Dedifferentiated amniotic fluid mesenchymal stem cell (primary cell): ENCODE results near the gene PLCL2.
"Not testable (repeated sequence)": the region's sequence is repeated elsewhere in the genome, so short reads cannot be mapped to it uniquely, and the experiment has no call there.

ENCODE experiments used
- DNase-seq: peaks from one replicate; pipeline ENCODE4 v3.0.0-alpha.2; 2016; ENCODE audit errors: extremely low spot score

PLCL2 gene

DNA sequence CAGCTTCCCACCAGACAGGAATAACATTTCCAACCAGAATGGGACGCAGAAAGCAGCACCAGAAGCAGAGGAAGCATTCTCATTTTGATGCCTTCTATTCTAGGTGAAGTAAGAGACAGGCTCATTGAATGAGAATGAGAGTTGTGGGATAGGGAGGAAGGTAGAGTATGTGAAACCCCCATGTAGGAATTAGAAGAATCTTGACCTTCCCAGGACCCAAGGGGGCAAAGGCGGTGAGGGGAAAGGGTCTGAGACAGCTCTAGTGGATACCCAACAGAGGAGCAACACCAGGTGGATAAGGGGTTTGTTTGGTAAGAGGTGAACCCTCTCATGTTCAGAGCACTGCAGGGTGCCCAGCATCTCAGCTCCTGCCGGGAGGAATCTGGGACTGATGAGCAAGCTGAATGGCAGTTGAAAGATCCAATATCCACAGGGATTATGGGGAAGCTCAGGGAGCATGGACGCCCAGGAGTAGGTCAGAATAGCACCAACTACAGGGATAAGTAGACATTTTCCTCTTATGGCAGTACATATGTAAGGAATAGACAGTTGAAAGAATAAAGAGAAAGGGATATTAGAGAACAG, 77.0 kb downstream of the PLCL2 start:
- DNase-seq: no peak

DNA sequence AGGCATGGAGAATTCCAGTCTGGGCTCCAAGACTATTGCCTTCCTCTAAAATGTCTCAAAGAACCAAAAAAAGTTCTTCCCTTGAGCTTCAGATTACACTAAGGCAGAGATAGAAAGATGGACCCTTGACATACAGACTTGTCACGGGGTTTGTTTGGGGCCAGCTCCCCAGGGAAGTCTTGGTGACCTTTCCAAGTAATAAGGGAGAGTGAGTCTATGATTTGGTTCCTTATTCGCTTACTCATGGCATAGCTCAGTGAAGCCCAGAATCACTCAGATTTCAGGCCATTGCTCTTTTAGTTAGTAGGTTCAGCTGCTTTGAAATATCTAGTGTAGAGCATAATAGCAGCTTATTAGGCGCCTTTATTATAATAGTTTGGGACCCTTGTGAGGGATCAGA, 90.3 kb downstream of the PLCL2 start:
- no peak for DNase-seq

DNA sequence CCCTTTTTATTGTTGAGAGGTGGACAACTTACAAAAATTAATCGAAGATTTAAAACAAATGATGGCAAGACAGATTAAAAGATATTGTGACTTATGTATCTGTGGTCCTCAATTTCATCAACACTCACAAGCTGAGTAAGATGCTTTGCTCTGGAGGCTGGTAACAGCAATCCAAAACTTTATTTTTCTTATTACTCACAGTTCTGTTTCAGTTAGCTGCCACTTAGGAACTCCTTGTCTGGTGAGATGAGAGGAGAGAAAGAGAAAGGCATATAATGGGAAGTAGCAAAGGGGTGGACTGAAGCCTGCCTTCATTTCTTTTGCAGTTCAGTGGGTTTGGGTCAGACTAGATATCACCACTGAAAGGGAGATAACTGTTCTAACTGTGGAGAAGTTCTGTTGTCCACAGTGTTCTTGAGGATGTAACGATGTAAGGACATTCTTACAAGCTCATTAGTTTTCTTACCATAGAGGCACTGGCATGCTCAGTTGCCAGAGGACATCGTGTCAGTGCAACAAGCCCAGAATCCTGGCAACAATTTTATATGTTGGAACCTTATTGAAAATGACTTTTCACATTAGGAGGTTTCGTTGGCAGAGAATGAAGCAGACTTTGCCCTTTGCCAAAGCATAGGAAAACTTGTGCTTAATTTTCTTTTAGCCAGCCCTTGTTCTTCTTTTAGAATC, 93.6 kb downstream of the PLCL2 start:
- no peak for DNase-seq

DNA sequence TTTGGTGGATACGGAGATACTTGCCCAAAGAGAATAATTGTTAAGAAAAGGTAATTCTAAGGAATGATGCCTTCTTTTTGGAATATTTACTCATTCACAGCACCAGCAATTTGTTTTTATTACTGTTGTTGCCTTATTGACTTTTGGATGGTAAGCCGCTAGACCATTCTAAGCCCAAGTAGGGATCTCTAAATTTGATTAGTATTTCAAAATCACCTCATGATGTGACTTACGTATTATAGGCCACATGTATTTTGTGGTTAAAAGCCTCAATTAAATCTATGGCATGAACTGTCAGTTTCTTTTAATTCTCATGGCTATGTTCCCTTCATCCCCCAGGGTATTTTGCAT, 94.1 kb downstream of the PLCL2 start:
- DNase-seq: no peak

DNA sequence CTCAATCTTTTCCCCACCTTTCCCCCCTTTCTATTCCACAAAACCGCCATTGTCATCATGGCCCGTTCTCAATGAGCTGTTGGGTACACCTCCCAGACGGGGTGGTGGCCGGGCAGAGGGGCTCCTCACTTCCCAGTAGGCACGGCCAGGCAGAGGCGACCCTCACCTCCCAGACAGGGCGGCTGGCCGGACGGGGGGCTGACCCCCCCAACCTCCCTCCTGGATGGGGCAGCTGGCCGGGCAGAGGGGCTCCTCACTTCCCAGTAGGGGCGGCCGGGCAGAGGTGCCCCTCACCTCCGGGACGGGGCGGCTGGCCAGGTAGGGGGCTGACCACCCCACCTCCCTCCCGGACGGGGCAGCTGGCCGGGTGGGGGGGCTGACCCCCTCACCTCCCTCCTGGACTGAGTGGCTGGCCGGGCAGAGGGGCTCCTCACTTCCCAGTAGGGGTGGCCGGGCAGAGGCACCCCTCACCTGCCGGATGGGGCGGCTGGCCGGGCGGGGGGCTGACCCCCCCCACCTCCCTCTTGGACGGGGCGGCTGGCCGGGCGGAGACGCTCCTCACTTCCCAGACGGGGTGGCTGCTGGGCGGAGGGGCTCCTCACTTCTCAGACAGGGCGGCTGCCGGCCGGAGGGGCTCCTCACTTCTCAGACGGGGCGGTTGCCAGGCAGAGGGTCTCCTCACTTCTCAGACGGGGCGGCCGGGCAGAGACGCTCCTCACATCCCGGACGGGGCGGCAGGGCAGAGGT, 95.2 kb downstream of the PLCL2 start:
- DNase-seq: not testable (repeated sequence)

DNA sequence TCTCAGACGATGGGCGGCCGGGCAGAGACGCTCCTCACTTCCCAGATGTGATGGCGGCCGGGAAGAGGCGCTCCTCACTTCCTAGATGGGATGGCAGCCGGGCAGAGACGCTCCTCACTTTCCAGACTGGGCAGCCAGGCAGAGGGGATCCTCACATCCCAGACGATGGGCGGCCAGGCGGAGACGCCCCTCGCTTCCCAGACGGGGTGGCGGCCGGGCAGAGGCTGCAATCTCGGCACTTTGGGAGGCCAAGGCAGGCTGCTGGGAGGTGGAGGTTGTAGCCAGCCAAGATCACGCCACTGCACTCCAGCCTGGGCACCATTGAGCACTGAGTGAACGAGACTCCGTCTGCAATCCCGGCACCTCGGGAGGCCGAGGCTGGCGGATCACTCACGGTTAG, 95.8 kb downstream of the PLCL2 start:
- DNase-seq: not testable (repeated sequence)

DNA sequence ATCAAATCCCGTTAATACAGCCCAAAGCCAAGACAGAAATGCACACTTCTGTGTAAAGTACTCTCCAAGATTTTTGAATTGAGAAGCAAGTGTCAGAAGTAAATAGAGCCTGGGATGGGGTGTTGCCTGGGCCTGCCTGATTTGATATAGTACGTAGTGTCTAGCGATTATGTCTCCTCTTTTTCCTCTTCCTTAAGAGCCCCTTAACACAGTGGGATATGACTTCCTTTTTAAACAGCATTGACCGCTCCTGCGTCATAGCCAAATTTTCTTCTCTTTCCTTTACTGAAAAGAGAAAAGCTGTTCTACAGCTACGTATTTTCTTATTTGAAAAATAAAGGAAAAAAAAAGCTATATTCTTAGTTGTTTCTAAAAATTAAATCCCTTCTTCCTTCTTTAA, 97.7 kb downstream of the PLCL2 start:
- DNase-seq: no peak

DNA sequence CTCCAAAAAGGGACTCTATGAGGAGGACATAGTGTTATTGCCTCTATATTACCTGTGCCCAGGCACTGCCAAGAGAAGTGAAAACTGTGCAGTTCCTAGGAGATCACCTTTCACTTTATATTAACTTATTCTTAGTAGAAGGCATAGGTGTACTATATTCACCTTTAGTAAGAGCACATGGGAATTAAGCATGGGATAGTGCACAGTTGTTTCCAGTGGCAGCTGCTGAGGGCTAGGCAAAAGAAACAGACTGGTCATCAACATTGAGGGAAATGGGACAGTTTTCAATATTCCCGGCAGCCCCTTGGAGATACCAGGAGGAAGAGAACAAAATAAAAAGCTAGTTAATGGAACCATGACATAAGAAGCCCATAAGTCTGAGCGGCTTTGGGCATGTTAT, 100.9 kb downstream of the PLCL2 start:
- no peak for DNase-seq

DNA sequence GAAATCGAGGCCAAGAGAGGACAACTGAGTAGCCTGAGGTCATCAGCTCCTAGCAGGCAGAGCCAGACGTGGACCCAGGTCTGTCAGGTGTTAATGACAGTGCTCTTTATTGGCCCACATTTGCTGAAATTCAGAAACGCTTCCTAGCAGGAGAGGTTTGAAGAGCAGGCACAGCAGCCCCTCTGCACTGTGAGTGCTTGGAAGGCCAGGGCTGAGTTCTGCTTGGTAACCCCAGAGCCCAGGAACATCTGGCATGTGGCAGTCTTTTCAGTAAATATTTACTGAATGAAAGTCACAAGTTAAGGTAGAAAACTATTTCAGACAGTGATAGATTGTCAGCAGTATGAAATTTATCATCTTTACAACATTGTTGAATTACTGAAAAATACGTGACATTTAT, 102.4 kb downstream of the PLCL2 start:
- no peak for DNase-seq

DNA sequence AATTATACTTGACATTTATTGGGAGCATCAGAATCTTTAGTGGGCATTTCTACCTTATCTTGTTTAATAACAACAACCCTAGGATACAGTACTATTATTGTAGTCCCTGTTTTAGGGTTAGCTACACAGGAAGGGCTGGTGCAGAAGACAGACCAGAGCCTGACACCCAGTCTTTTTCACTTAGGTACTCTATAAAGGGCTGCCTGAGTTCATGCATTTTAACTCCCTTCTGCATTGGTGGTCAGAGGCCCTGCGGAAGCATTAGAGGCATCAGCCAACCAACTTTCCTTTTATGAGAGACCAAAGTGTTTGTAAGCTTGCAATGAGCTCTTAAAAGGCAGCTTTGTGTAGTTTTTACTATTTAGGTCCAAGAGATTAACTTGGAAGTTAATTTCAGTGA, 105.4 kb downstream of the PLCL2 start:
- DNase-seq: no peak

DNA sequence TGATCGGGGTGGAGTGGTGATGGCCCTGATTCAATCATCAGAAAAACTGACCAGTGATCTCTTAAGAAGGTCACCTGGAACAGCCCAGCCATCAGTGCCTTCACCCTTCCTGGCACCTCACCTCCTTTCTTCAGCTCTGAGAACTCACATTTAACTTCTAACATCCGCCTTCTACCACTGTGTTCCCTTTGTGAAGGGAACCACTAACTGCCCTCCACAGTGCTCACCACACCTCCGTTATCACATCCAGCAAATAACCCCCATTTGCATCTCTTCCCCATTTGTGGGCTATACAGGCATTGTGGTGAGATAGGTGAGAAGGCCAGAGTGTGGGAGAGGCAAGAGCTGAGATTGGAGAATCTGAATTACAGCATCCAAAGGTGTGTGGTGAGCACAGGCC, 107.4 kb downstream of the PLCL2 start:
- DNase-seq: no peak

DNA sequence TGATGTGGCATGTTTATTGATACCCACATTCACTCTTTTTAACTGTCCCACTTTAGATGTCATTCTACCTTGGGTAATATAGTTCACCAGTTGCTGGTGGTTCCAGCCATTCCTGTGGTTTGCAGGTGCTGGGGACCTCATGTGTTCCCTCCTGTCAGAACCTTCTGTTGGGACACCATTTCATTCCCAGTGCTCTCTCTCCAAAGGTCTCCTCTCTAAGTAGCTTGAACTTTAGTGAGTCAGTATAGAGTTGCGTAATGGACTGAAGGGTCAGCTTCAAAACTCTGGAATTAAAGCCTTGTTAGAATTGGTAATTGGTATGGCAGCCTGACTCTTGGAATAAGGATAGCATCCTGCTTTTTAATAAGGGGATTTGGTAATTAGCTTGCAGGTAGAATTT, 108.5 kb downstream of the PLCL2 start:
- no peak for DNase-seq

DNA sequence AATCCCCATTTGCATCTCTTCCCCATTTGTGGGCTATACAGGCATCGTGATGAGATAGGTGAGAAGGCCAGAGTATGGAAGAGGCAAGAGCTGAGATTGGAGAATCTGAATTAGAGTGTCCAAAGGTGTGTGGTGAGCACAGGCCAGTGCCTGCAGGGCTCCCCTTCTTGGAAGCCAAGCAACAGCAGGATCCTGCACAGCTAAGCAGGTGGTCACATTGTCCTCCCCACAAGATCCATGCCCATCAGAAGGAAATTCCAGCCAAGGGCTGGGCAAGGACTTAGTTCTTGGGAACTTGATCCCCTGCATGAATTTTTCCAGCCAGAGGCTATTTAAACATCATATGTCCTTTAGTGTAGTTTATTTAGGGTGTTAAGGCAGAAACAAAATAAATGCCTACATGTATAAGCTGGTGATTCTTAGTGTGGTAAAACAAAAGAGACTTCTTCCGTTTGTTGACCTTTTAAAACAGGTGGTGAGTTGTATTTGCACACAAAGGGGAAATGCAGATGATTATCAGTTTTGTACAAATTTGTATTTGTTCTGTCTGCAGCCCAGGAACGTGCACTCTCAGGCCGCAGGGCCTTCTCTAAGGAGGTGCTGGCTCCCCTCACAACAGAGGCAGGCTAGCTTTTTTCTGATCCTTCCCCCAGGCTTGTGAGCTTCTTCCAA, 110.2 kb downstream of the PLCL2 start:
- DNase-seq: no peak

DNA sequence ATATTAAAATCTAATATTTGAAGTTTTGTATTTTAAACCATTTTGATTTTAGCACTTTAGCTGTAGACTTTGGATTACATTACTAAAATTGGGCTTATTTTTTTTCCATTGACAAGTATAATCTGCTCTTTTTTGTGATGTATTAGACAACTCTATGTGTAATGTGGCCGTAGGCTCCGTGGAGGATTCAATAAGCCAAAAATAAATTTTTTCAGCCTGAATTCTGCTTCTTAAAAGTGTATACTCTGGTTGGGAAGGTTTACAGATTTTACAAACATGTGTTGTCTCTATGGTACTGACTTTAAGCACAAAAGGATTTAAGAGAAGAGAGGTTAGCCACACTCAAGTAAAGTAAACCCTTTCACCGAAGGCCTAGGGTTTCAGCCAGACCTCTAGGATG, 110.8 kb downstream of the PLCL2 start:
- DNase-seq: no peak

DNA sequence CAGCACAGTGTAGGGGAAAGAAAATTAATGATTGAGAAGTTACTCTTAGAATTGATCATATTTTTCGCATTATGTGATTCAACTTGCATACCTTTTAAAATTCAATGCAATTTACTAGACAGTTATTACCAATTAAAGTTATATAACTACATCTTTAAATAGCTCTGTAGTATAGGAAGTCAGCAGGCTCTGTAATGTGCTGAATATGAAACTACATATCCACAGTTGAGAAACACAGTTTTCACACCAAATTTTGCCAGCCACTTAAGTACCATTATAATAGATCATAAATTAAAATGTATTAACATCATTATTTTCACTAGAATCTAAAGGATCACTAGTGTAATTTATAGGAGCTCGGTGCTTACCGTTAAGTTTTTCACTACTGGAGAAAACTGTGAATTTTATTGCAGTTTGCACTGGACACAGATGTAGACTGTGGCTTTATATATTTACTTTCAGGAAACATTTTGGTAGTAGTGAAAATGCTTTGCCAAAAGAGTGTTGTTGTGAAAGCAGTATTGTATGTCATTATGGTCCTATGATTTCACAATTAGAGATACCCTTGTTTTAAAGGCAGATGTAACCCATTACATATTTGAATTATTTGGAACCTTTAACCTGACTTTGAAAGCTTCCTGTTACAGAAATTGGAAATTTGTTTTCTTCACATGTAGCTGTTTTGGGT, 113.6 kb downstream of the PLCL2 start:
- DNase-seq: no peak

DNA sequence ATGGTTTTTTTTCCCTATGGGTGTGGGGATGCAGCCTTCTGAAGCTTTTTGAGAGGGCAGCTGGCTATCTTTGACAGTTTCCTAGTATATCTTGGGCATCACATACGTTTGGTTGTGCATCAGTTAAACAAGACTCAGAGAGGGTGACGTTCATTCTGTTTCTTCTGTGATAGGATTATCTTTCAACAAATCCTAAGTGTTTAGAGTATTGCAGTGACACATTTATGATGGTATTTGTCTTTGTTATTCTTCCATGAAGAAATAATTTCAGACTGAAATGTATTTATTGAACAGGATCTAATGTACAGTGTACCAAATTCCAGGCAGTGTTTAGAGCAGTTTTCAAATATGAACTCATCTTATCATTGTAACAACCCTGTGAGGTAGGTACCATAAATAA, 114.4 kb downstream of the PLCL2 start:
- DNase-seq: no peak

DNA sequence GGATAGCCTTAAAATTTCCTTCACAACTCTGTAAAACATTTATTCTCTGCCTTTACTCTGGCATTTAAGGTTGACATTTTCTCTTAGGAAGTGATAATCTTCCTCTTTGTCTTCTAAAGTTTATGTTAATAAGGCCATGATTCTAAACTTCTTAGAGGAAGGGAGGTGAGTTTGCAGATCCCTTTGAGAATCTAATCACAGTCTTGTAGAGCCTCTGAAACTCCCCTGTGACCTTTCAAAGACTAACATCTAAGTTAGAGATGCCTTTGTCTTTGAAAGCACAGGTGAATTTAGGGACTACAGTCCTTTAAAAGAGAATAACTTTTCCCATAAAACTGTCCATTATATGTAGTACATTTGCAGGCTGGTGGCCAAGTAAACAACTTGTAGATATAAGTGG, 115.1 kb downstream of the PLCL2 start:
- DNase-seq: no peak

DNA sequence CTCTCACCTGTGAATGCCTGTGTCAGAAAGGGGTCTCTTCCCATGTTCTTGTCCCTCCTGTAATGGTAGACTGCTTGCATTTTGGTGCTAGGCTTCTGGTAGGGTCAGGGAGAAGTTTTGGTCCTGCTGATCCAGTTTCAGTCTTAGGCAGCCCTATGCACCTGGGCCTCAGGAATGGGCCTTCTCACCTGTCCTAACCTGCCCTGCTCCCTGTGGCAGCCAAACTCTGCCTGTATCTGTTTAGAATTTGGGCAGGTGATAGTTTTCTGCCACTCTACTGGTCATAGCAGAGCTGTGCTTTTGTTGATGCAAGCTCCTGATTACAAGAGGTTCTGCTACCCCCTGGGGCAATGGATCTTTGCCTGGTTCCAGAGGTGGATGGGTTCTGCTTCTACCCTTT, 118.7 kb downstream of the PLCL2 start:
- no peak for DNase-seq

DNA sequence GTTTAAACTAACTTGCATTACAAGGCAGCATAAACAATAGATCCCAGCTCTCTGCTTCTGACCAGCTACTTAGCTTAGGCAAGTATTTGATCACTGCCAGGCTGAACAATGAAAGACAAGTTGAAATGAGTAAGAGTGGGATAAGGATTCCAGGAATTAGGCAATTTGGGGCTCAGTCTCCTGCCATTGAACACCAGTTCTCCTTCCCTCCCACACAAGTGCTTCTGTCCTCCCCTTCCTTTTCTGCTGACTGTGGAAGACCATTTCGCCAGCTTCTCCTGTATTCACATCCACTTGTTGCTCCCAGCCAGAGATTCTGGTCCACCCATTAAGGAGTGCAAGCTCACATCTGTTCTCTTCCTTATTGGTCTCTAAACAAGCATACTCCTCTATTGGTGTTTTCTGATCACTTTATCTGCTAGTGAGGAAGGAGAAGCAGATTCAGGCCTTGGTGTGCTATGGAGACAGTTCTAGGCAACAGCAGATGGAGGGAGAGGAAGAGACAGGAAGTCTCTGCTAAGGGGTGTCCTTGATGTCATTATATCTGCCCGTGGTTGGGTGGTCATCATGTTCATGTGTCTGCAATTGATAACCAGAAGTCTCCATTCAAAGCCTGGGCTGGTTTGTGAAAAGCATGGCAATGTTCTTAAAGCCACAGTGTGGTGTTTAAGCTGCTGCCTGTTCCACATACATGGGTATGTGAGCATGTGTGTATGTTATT, 121.5 kb downstream of the PLCL2 start:
- no peak for DNase-seq

DNA sequence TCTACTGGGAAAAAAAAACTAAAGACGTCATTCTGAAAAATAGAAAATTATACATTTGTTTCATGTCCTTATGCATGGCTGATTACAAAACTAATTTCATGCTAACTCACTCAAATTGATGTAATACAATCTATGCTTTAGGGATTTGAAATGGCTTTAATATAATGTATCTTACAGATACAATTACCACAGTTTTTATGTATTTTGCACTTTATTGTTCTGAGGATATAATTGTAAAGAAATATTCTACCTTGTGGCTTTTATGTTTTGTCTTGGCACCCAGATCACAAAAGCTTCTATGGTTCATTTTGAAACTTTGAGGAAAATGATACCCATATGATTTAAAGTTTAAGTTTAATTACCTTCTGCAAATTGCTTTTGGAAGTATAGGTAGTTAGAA, 122.5 kb downstream of the PLCL2 start:
- no peak for DNase-seq

DNA sequence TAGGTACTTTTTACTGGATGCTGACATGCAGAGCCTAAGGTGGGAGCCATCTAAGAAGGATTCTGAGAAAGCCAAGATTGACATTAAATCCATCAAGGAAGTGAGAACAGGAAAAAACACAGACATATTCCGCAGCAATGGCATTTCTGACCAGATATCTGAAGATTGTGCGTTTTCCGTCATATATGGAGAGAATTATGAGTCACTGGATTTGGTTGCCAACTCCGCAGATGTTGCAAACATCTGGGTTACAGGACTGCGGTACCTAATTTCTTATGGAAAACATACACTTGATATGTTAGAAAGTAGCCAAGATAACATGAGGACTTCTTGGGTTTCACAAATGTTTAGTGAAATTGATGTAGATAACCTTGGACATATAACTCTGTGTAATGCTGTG, 125.1 kb downstream of the PLCL2 start:
- DNase-seq: no peak
